H1 (cell line): ENCODE measurements around the gene NAT9. TPM values are rescaled to one million over a fixed set of nuclear protein-coding genes. Genes with fewer than 3 reads are reported as not detected.

Source experiments
- CTCF ChIA-PET: fragments of 300-600 bp; sonication (Branson Sonifier 250); formaldehyde crosslinking; loops from one replicate; lab custom pipeline; 2021; ENCODE audit not compliant: partially characterized antibody; lab: Charles Lee
- POLR2A ChIA-PET: fragments of 300-600 bp; sonication (Branson Sonifier 250); formaldehyde crosslinking; loops from one replicate; lab custom pipeline; 2021; ENCODE audit warnings: inconsistent platforms; ENCODE audit not compliant: partially characterized antibody; lab: Charles Lee
- DNase-seq, 2 experiments: peaks; one replicate each; pipeline versions ENCODE4 v3.0.0 to v3.0.0-alpha.2; 2010 to 2022; ENCODE audit warnings: low spot score in 2 of 2, low read depth in 1 of 2, mixed read lengths in 1 of 2
- FAIRE-seq: peaks from 2 replicates; lab custom pipeline; 2011; peaks lifted over from hg19 to GRCh38; lab: Jason Lieb, UNC
- H2AFZ ChIP-seq: 2 replicates; pipeline ENCODE4 v1.8.1; 2012; ENCODE audit warnings: low read length, inconsistent platforms
- H2AK5ac ChIP-seq: 2 replicates; pipeline ENCODE4 v1.6.1; 2013; ENCODE audit warnings: low read depth, low read length
- H2BK120ac ChIP-seq: replicated peaks from 2 replicates; pipeline ENCODE3; 2013; ENCODE audit warnings: low read depth, low read length, inconsistent platforms
- H2BK12ac ChIP-seq: 2 replicates; pipeline ENCODE4 v1.6.1; 2013; ENCODE audit warnings: low read depth, low read length
- H2BK15ac ChIP-seq: 2 replicates; pipeline ENCODE4 v1.6.1; 2013; ENCODE audit warnings: low read length
- H2BK20ac ChIP-seq: 2 replicates; pipeline ENCODE4 v1.6.1; 2013; ENCODE audit warnings: low read length
- H2BK5ac ChIP-seq: 2 replicates; pipeline ENCODE4 v1.6.1; 2013; ENCODE audit warnings: low read depth, low read length
- H3K14ac ChIP-seq: 2 replicates; pipeline ENCODE4 v1.6.1; 2013; ENCODE audit warnings: inconsistent platforms; ENCODE audit not compliant: insufficient read length
- H3K18ac ChIP-seq: 2 replicates; pipeline ENCODE4 v1.6.1; 2013; ENCODE audit warnings: low read length; ENCODE audit errors: extremely low read depth
- H3K23ac ChIP-seq: 2 replicates; pipeline ENCODE4 v1.6.1; 2013; ENCODE audit warnings: inconsistent platforms; ENCODE audit not compliant: insufficient read length
- H3K23me2 ChIP-seq: 2 replicates; pipeline ENCODE4 v1.6.1; 2013; ENCODE audit warnings: low read depth, low read length
- H3K27ac ChIP-seq: 2 replicates; pipeline ENCODE4 v1.6.1; 2011; ENCODE audit warnings: low read depth, low read length, inconsistent platforms
- H3K27me3 ChIP-seq, 4 experiments: replicated peaks in 1 of 4; 1 replicate in 1 of 4; 2 replicates in 3 of 4; pipeline versions ENCODE4 v1.6.1 to v1.8.1; 2011 to 2013; ENCODE audit warnings: low read length in 3 of 4, mild to moderate bottlenecking in 3 of 4, inconsistent platforms in 2 of 4, mixed read lengths in 2 of 4, moderate library complexity in 1 of 4; ENCODE audit not compliant: control insufficient read depth in 3 of 4, insufficient read depth in 3 of 4; ENCODE audit errors: extremely low read depth in 1 of 4
- H3K36me3 ChIP-seq, 4 experiments: 2 replicates each; pipeline versions ENCODE4 v1.6.1 to v1.8.1; 2011 to 2013; ENCODE audit warnings: mild to moderate bottlenecking in 4 of 4, low read length in 3 of 4, moderate library complexity in 2 of 4, control low read depth in 1 of 4, inconsistent platforms in 1 of 4; ENCODE audit not compliant: insufficient read depth in 4 of 4, control insufficient read depth in 2 of 4
- H3K4ac ChIP-seq: replicated peaks from 2 replicates; pipeline ENCODE3; 2013; ENCODE audit warnings: low read length, low read depth, mixed read lengths, inconsistent platforms; ENCODE audit not compliant: insufficient read length
- H3K4me1 ChIP-seq, 4 experiments: replicated peaks in 1 of 4; 1 replicate in 1 of 4; 2 replicates in 3 of 4; pipeline versions ENCODE4 v1.6.1 to v1.8.1; 2011 to 2013; ENCODE audit warnings: low read length in 3 of 4, inconsistent platforms in 2 of 4, mixed read lengths in 1 of 4; ENCODE audit not compliant: insufficient read depth in 4 of 4, control insufficient read depth in 3 of 4
- H3K4me2 ChIP-seq, 2 experiments: 2 replicates each; pipeline versions ENCODE4 v1.6.1 to v1.8.1; 2011 to 2013; ENCODE audit warnings: low read depth in 2 of 2, low read length in 2 of 2, control low read depth in 1 of 2, inconsistent platforms in 1 of 2, mild to moderate bottlenecking in 1 of 2; ENCODE audit not compliant: insufficient read depth in 1 of 2
- H3K4me3 ChIP-seq, 4 experiments: fragments of 200-600, 300-600 bp in 1 of 4; sonication (generic), shearing (Covaris generic), sonication (Bioruptor Twin) in 1 of 4; 2 replicates each; pipeline versions ENCODE4 v1.5.1 to v1.8.1; 2011 to 2016; ENCODE audit warnings: low read length in 4 of 4, low read depth in 3 of 4, control low read depth in 2 of 4, inconsistent platforms in 2 of 4, mild to moderate bottlenecking in 2 of 4, mixed read lengths in 1 of 4, moderate library complexity in 1 of 4; ENCODE audit not compliant: insufficient read depth in 2 of 4; ENCODE audit errors: extremely low read depth in 1 of 4
- H3K56ac ChIP-seq: replicated peaks from 2 replicates; pipeline ENCODE3; 2013; ENCODE audit warnings: low read depth, mild to moderate bottlenecking, mixed read lengths, low read length, inconsistent platforms; ENCODE audit not compliant: insufficient read length
- H3K79me1 ChIP-seq: 2 replicates; pipeline ENCODE4 v1.6.1; 2013; ENCODE audit warnings: low read depth, low read length, control low read depth
- H3K79me2 ChIP-seq, 2 experiments: 2 replicates each; pipeline versions ENCODE4 v1.6.1 to v1.8.1; 2012 to 2013; ENCODE audit warnings: low read length in 2 of 2, mild to moderate bottlenecking in 2 of 2, inconsistent platforms in 1 of 2; ENCODE audit not compliant: insufficient read depth in 2 of 2, control insufficient read depth in 1 of 2
- H3K9ac ChIP-seq, 4 experiments: replicated peaks in 1 of 4; 1 replicate in 1 of 4; 2 replicates in 3 of 4; pipeline versions ENCODE4 v1.6.1 to v1.8.1; 2011 to 2013; ENCODE audit warnings: low read depth in 3 of 4, low read length in 3 of 4, control low read depth in 2 of 4, mild to moderate bottlenecking in 2 of 4, moderate library complexity in 2 of 4, inconsistent platforms in 1 of 4; ENCODE audit errors: extremely low read depth in 1 of 4
- H3K9me3 ChIP-seq, 2 experiments: 2 replicates each; pipeline versions ENCODE4 v1.6.1 to v1.8.1; 2012 to 2013; ENCODE audit warnings: mild to moderate bottlenecking in 2 of 2, moderate library complexity in 2 of 2, control low read depth in 1 of 2, inconsistent platforms in 1 of 2, low read depth in 1 of 2, low read length in 1 of 2, mixed read lengths in 1 of 2; ENCODE audit not compliant: insufficient read depth in 2 of 2
- H4K20me1 ChIP-seq, 2 experiments: replicated peaks in 1 of 2; 2 replicates each; pipeline versions ENCODE3 to v1.8.1; 2011 to 2013; ENCODE audit warnings: inconsistent platforms in 2 of 2, low read length in 2 of 2, mild to moderate bottlenecking in 1 of 2; ENCODE audit not compliant: insufficient read depth in 2 of 2, control insufficient read depth in 1 of 2
- H4K5ac ChIP-seq: 2 replicates; pipeline ENCODE4 v1.6.1; 2013; ENCODE audit warnings: low read length, low read depth, mixed read lengths, inconsistent platforms; ENCODE audit not compliant: insufficient read length
- H4K8ac ChIP-seq: 2 replicates; pipeline ENCODE4 v1.8.0; 2013; ENCODE audit warnings: mild to moderate bottlenecking, moderate library complexity, low read length, inconsistent platforms; ENCODE audit not compliant: insufficient read depth; ENCODE audit errors: extremely low read depth
- H4K91ac ChIP-seq: replicated peaks from 2 replicates; pipeline ENCODE3; 2013; ENCODE audit warnings: low read length, mixed read lengths, inconsistent platforms; ENCODE audit not compliant: insufficient read length
- CHD1 ChIP-seq: IDR thresholded peaks from 2 replicates; pipeline ENCODE4 v1.6.1; 2012; ENCODE audit warnings: low read depth, low read length, improper control_type of control experiment
- JUND ChIP-seq: IDR thresholded peaks from 2 replicates; pipeline ENCODE4 v1.6.1; 2011; ENCODE audit warnings: mild to moderate bottlenecking, improper control_type of control experiment, low read length
- NANOG ChIP-seq: IDR thresholded peaks from 2 replicates; pipeline ENCODE4 v1.6.1; 2011; ENCODE audit warnings: low read length, low read depth, mild to moderate bottlenecking, inconsistent platforms; ENCODE audit not compliant: insufficient read depth, poor library complexity, severe bottlenecking
- PHF8 ChIP-seq: fragments of 200-600 bp; sonication (generic); conservative IDR thresholded peaks from 2 replicates; pipeline ENCODE4 v1.7.1; 2012; ENCODE audit warnings: low read depth, mild to moderate bottlenecking, inconsistent platforms, low read length, moderate library complexity
- POLR2A ChIP-seq, 2 experiments: IDR thresholded peaks; 1 replicate in 1 of 2; 2 replicates in 1 of 2; pipeline ENCODE4 v1.6.1; 2011; ENCODE audit warnings: low read depth in 2 of 2, low read length in 2 of 2, mild to moderate bottlenecking in 2 of 2; ENCODE audit errors: control extremely low read depth in 1 of 2
- SP1 ChIP-seq: IDR thresholded peaks from 2 replicates; pipeline ENCODE4 v1.6.1; 2011; ENCODE audit warnings: low read depth, low read length
- SRF ChIP-seq: IDR thresholded peaks from 2 replicates; pipeline ENCODE4 v1.6.1; 2011; ENCODE audit warnings: mild to moderate bottlenecking, low read depth, low read length, moderate library complexity
- TEAD4 ChIP-seq: IDR thresholded peaks from 2 replicates; pipeline ENCODE4 v1.6.1; 2012; ENCODE audit warnings: low read depth, low read length, inconsistent platforms, mixed read lengths
- WGBS, 2 experiments: shearing (Covaris generic) in 1 of 2; methylation state at CpG; one replicate each; pipeline versions ENCODE4 v1.1.6 to v1.1.7; 2013 to 2015; ENCODE audit warnings: low lambda C conversion rate in 2 of 2, mixed read lengths in 2 of 2, inconsistent platforms in 1 of 2, low coverage in 1 of 2, missing lambda C conversion rate in 1 of 2; ENCODE audit not compliant: insufficient replicate concordance in 2 of 2, insufficient coverage in 1 of 2, insufficient read length in 1 of 2; ENCODE audit errors: extremely low coverage in 1 of 2, missing lambda C conversion rate in 1 of 2; 5-methylcytosine and 5-hydroxymethylcytosine counted together
- polyA plus RNA-seq, 7 experiments: library from polyadenylated mRNA; depleted of rRNA in 3 of 7; stranded (reverse) in 5 of 7; unstranded in 2 of 7; fragments of >200 nt in 5 of 7; fragments of 200-250 nt in 2 of 7; gene quantifications; 1 replicate in 5 of 7; 2 replicates in 1 of 7; 4 replicates in 1 of 7; pipeline versions ENCODE4 v1.2.1 to v1.2.3, GENCODE V29; 2011 to 2013; ENCODE audit warnings: missing spikeins in 2 of 7, mixed read lengths in 2 of 7
- total RNA-seq: library from RNA; stranded (reverse); fragmentation: NEBNext Ultra II Directional; extraction: Animal tissue kit (Norgen Biotek cat#: 25700); gene quantifications from 2 replicates; pipeline ENCODE4 v1.2.1, GENCODE V29; 2021
- TF ChIP-seq, protein P1 (sequence below): IDR thresholded peaks from 2 replicates; pipeline ENCODE4 v1.6.1; 2012; ENCODE audit warnings: low read length, inconsistent platforms
- TF ChIP-seq, protein P2 (sequence below): IDR thresholded peaks from 2 replicates; pipeline ENCODE4 v1.6.1; 2011; ENCODE audit warnings: low read length, improper control_type of control experiment

NAT9 gene
- total and polyA plus RNA-seq, 2 of the 8 experiments (the other 6 are each of a cell fraction or from before 2014, with no cell fraction given), result 32.3 to 42.7 TPM

DNA sequence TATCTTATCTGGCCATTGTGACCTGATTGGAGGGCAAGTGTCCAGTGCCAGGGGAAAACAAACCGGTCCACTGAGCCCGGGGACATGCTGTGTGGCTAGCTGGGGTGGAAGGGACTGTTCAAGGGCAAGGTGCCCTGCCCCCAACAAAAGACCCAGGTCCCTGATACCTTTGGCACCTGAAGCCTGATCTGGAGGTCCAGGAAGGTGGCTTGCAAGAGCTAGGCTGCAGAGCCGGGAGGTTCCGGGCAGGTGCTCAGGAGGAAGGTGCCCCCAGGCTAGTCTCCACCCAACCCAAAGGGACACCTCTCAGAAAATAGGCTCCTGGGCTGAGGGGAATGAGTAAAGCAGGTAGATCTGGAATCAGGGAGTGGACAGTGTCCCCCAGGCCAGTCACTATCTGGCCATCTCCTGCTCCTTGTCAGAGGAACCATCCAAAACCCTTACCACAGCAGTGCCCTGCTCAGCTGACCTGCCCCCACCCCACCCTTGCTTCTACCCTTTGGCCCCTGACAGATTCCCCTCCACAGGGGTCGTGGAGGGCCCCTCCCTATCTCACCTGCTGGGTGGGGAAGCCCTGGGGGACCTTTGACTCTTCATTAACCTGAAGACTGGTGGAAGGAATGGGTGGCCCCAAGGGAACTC, 6.2 kb downstream of the NAT9 start:
- no peak overlapping the region for H3K4ac ChIP-seq
- no peak overlapping the region for H3K18ac ChIP-seq
- no peaks in the 10 kb centered on the region for H3K23me2 ChIP-seq
- peaks cover 0 to 2% (median 0%) of the 10 kb centered on the region in 4 experiments; a peak in 2 of 7 replicates for H3K4me1 ChIP-seq
- H3K36me3 ChIP-seq, result peaks cover 2 to 40% (median 19%) of the 10 kb centered on the region in 4 experiments; a peak in 6 of 8 replicates
- H3K27ac ChIP-seq, result no peak overlapping the region
- H3K27me3 ChIP-seq, result no peaks in the 10 kb centered on the region
- H2BK20ac ChIP-seq, result no peak overlapping the region
- H2BK15ac ChIP-seq, result no peak overlapping the region
- H2BK12ac ChIP-seq, result no peak overlapping the region
- no peak overlapping the region for H3K9ac ChIP-seq
- H2BK120ac ChIP-seq, result no peak overlapping the region
- H3K4me2 ChIP-seq, result no peak overlapping the region
- no peaks in the 10 kb centered on the region for H3K9me3 ChIP-seq
- no peak overlapping the region for H3K56ac ChIP-seq
- H2AFZ ChIP-seq, result no peak overlapping the region
- no peak for FAIRE-seq
- no peak overlapping the region for H3K23ac ChIP-seq
- POLR2A ChIA-PET, result interaction anchor here (0.9 to 3.8 kb wide), 8 partner anchors 10 to 92 kb away, joined by 3 to 44 read pairs (median 7); partner anchors contain the start of gene RAB37
- H4K5ac ChIP-seq, result no peak overlapping the region
- H4K91ac ChIP-seq, result no peak overlapping the region
- no peak overlapping the region for H2AK5ac ChIP-seq
- 92% methylated on average over 5 of the region's 5 CpGs; no CpG with 5 or more reads in 1 of the 2 experiments for WGBS, 2 experiments
- no peak for DNase-seq
- CTCF ChIA-PET, result interaction anchor here (0.8 to 99.6 kb wide), 17 partner anchors 10 to 191 kb away, joined by 3 to 2981 read pairs (median 11); partner anchors contain the start of genes FDXR, GRIN2C, NHERF1 and RAB37
- H3K4me3 ChIP-seq, result no peak overlapping the region
- H2BK5ac ChIP-seq, result no peak overlapping the region
- H3K14ac ChIP-seq, result no peak overlapping the region
- H4K20me1 ChIP-seq, result peaks cover 7 to 10% of the 10 kb centered on the region in 2 experiments
- no peak overlapping the region for H4K8ac ChIP-seq
- H3K79me2 ChIP-seq, result 0 out of 4 replicates have a peak, but pooled peaks cover 0 to under 1% of the 10 kb centered on the region in 2 experiments
- peaks cover 2% of the 10 kb centered on the region; the same call in 1 of the 2 replicates for H3K79me1 ChIP-seq
- TF ChIP-seq PHF8 (no peak), SRF (no peak), CHD1 (no peak), NANOG (no peak), JUND (no peak), SP1 (no peak), TEAD4 (no peak), POLR2A (IDR thresholded peaks at IDR 0.05; ENCODE audit: control extremely low read depth in 1 of 2, low read depth in 2 of 2, low read length in 2 of 2) (no peak)
- TF ChIP-seq, protein P1, sequence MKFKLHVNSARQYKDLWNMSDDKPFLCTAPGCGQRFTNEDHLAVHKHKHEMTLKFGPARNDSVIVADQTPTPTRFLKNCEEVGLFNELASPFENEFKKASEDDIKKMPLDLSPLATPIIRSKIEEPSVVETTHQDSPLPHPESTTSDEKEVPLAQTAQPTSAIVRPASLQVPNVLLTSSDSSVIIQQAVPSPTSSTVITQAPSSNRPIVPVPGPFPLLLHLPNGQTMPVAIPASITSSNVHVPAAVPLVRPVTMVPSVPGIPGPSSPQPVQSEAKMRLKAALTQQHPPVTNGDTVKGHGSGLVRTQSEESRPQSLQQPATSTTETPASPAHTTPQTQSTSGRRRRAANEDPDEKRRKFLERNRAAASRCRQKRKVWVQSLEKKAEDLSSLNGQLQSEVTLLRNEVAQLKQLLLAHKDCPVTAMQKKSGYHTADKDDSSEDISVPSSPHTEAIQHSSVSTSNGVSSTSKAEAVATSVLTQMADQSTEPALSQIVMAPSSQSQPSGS, result no peak
- TF ChIP-seq, protein P2, sequence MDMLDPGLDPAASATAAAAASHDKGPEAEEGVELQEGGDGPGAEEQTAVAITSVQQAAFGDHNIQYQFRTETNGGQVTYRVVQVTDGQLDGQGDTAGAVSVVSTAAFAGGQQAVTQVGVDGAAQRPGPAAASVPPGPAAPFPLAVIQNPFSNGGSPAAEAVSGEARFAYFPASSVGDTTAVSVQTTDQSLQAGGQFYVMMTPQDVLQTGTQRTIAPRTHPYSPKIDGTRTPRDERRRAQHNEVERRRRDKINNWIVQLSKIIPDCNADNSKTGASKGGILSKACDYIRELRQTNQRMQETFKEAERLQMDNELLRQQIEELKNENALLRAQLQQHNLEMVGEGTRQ, result no peak
